CD4-positive, alpha-beta T cell treated with Interleukin-1 beta for 1 hour (primary cell): ENCODE results near the gene GRB7.
"Not testable (repeated sequence)": the region's sequence is repeated elsewhere in the genome, so short reads cannot be mapped to it uniquely, and the experiment has no call there.

Source experiments
- DNase-seq, 2 donors: peaks; one replicate each; pipeline ENCODE4 v3.0.0-alpha.2; 2020 to 2022

The GRB7 gene

DNA sequence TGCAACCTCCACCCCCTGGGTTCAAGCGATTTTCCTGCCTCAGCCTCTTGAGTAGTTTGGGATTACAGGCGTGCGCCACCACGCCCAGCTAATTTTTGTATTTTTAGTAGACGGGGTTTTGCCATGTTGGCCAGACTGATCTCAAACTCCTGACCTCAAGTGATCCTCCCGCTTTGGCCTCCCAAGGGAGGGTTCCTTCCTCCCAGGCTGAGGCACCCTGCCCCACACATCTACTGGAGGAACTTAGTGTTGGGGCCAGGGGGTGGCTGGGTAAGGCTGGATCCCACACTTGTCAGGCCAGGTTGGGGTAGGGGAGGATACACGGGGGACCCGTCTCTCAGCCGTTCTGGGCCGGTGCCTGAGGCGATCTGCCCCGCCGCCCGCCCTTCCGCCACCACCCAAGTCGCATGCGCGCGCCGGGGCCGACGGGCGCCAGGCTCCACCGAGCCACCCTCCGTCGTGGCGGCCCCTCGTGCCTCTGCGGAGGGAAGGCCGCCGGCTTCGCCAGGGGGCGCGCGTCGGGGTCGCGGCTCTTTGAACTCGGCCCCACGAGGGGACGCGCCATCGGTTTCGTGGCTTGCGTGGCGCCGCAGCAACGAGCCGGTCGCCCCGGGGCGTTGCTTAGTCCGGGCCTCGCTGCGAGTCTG, 15.9 kb downstream of the GRB7 start:
- peak; percentile 79 to 83 for DNase-seq

- DNase-seq: peak; percentile 98 to 99
Measured at GRCh38 chr17:39754161-39754957, 16.6 kb downstream of the GRB7 start.

DNA sequence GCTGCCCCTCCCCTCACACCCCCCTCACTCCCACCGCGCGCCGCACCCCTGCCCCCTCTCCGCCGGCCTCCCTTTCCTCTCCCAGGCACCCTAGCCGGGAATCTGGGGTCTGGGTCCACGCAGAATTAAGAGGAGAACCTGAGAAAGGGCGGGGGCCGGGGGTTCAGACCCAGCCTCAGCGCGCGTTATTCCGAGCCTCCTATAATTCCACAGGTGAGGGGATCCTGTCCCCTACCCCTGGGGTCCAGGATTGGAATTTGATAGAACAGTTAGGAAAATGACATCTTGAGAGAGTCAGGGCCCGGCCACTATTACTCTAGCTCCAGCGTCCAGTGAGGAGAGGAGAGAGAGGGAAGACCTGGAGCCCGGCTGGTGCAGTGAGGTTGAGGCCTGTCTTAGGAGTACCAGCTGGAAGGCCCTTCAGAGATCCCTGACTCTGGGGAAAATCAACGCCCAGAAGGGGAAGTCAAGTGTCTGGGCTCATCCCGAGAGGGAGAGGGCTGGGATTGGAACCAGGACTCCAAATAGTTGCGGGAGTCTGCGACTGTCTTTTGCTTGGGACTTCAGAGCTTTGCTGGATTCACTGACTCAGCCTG, 17.3 kb downstream of the GRB7 start:
- no peak for DNase-seq

DNA sequence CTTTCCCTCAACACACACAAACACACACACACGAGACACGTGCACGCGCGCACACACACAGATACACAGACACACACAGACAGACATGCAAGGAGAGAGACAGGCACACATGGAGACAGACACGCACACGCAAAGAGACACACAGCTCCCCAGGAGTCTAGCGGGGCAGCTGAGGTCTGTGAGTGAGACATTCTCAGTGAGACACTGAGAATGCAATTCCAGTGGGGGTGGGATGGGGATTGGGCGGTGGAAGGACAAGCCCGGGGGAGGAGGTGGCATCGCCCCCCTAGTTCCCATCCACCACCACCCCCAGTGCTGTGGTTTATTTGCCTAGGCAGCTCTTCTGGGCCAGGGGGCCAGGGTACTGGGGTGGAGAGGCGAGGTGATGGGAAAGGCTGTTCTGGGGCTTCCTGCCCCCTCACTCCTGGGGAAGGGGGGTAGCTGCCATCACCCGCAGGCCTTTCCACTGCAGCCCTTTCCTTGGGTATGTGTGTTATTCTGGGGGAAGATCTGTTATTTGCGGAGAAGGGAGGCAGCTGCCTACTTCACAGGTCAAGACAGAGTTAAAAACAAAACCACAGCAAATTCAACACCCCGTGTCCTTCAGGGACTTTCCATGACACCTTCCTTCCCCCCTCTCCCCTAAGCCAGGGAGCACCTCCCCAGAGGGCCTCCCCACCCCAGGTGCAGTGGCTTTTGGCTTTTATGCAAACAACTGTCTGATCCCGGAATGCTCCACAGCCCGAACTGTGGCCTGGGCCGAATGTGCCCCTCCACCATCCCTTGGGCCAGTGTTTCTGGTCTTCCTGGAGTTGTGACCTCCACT, 18.0 kb downstream of the GRB7 start:
- peak; percentile 78 to 79 for DNase-seq

DNA sequence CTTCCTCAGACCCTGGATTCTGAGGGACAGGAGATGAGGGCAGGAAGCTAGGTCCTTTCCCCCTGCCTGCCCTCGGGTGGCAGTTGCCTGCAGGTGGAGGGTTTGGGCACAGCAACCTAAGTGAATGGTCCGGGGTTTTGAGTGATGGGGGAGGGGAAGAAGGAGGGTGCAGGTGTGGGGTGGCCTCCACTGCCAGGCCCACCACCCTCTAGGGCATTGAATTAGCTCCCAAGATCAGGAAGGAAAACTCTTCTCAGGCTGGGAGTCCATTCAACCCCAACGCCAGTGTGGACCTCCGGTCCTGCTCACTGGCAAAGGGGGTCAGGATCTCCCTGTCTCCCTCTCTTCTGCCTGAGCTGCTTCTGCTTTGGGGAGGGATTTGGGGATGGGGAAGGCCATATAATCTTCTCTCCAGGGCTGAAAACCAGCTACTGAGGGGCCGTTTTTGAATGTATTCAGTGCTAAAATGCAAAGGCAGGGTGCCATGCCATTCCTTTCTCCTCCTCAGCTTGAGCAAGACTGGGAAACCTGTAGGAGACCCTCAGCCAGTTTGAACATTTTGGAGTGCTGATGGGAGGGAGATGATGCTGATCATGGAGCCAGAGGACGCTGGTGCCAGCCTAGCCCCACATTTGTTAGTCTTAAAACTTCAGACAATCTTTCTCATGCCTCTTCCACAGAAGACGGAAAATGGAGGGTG, 18.8 kb downstream of the GRB7 start:
- no peak for DNase-seq

DNA sequence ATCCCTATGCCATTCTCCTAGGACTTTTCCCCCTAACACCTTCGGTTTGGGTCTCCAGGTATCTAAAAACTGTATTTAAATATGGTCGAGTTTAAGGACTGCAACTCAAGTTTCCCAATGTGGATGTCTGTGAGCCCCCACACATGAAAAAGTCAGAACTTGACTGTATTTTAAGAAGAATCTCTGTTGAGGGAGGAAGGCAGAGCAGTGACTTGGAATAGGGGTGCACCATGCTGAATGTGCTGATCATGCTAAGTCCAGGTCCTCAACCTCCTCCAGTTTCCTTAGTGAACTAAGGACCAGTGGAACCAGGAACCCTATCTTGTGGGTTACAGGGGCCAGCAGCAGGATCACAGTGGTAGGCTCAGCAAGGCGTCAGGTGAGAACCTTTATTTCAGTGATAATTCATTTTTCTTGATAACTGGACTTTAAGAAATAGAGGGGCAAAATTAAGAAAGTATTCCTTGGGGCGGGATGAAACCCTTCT, 19.5 kb downstream of the GRB7 start:
- no peak for DNase-seq

DNA sequence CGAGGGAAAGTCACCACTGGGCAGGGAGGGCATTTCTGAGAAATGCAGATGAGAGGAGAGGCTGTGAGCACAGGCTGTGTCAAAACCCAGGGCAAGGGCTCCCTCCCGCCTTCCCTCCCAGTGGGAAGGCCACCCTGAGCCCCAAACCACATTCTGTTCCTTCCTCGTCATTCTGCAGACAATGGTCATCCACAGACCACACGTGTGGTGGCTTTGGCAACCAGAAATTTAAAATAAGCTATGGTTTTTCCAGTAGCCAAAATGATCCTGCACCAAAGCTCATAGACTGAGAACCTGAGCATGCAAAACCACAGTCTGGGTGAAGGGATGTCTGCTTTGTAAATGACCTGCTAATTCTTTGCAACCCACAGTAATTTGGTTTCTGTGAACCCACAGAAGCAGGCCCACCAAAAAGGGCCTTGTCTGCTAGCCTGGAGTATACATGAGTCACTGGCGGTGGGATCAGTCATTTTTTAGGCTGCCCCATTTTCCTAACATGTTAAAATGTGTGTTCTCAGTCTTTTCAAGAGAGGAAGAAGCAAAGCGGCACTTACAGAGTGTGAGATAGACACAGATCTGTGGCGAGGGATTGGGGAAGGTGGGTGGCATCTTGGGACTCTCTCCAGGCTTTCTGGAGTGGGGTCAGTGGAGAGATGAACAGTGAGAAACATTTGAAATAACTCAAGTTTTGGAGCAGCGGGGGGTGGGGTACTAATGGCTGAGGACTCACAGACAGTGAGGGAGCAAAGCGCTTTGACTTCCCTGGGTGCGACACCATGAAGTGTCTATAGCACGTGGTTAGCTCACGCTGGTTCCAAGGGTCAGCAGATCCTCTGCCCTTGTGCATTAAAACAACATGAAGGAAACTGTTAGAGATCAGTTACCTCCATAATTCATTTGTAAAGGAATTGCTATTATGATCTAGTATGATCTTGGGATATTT, 20.5 kb downstream of the GRB7 start:
- DNase-seq: peak; percentile 58 to 61

- DNase-seq: no peak
Measured at GRCh38 chr17:39759204-39759603, 21.5 kb downstream of the GRB7 start.

DNA sequence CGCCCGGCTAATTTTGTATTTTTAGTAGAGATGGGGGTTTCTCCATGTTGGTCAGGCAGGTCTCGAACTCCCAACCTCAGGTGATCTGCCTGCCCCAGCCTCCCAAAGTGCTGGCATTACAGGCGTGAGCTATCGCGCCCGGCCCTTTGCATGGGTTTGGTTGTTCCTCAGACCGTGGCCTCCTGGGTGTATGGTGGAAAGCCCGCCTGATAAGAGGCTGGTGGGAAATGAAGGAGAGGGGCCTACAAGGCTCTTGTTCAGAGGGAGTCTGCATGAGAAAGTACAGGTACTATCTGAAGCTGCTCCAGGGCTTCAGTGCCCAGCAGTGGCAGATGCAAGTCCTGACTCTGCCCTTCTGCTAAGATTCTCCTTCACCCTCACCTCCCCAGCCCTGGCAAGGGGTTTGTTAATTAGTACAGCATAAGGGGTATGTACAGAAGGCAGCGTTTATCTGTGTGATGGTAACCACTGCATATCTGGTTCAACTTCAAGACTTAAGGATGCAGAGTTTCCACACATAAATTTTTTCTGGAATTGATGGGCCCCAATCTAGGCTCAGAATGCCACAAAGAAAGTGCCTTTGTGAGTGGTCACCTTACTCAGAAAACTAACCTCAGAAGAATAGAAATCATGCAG, 24.2 kb downstream of the GRB7 start:
- DNase-seq: no peak

- no peak for DNase-seq
Measured at GRCh38 chr17:39763051-39763820, 25.5 kb downstream of the GRB7 start.

GRCh38 chr17:39764171-39764570, 26.4 kb downstream of the GRB7 start:
- DNase-seq: not testable (repeated sequence)

GRCh38 chr17:39765175-39765574, 27.4 kb downstream of the GRB7 start:
- DNase-seq: no peak

- DNase-seq: no peak
Measured at GRCh38 chr17:39765766-39766165, 28.0 kb downstream of the GRB7 start.

GRCh38 chr17:39767147-39767546, 29.4 kb downstream of the GRB7 start:
- DNase-seq: no peak

GRCh38 chr17:39769974-39770587, 32.3 kb downstream of the GRB7 start:
- DNase-seq: peak; percentile 40 to 66

- no peak for DNase-seq
Measured at GRCh38 chr17:39772415-39772814, 34.7 kb downstream of the GRB7 start.

GRCh38 chr17:39772987-39773934, 35.5 kb downstream of the GRB7 start:
- DNase-seq: peak in 1 of 2 donors; percentile 50

- DNase-seq: no peak
Measured at GRCh38 chr17:39774047-39774446, 36.3 kb downstream of the GRB7 start.
